NCI-H1436 treated with DMSO at 0.1 percent for 48 hours (cell line): Measurements from ENCODE around the gene CALB2.
"Not testable (repeated sequence)": the region's sequence is repeated elsewhere in the genome, so short reads cannot be mapped to it uniquely, and the experiment has no call there.

Experiments used
- DNase-seq: peaks from one replicate; lab custom pipeline; 2025; lab: John Stamatoyannopoulos, UW

Gene CALB2

GRCh38 chr16:71358464-71358998 lies at the start of gene CALB2:
CALB2 (plus strand) TSS chr16:71358723; CDS start chr16:71358793, 70 bp downstream.
- DNase-seq = no peak

GRCh38 chr16:71311553-71312158 lies 46.9 kb upstream of the CALB2 start:
- no peak for DNase-seq

- DNase-seq = not testable (repeated sequence)
Measured at GRCh38 chr16:71313591-71313990, 44.9 kb upstream of the CALB2 start.

GRCh38 chr16:71315269-71315668 lies 43.3 kb upstream of the CALB2 start:
- DNase-seq = no peak

- no peak for DNase-seq
Measured at GRCh38 chr16:71319999-71320398, 38.5 kb upstream of the CALB2 start.

GRCh38 chr16:71327720-71328119 lies 30.8 kb upstream of the CALB2 start:
- no peak for DNase-seq

GRCh38 chr16:71328151-71328550 lies 30.4 kb upstream of the CALB2 start:
- DNase-seq = no peak

GRCh38 chr16:71337631-71338030 lies 20.9 kb upstream of the CALB2 start:
- DNase-seq = no peak

GRCh38 chr16:71338193-71338592 lies 20.3 kb upstream of the CALB2 start:
- DNase-seq = no peak

- DNase-seq = no peak
Measured at GRCh38 chr16:71338632-71339031, 19.9 kb upstream of the CALB2 start.

- no peak for DNase-seq
Measured at GRCh38 chr16:71339236-71340171, 19.0 kb upstream of the CALB2 start.

GRCh38 chr16:71340406-71340805 lies 18.1 kb upstream of the CALB2 start:
- DNase-seq = no peak

- DNase-seq = no peak
Measured at GRCh38 chr16:71341881-71342280, 16.6 kb upstream of the CALB2 start.

GRCh38 chr16:71343078-71343477 lies 15.4 kb upstream of the CALB2 start:
- no peak for DNase-seq

- no peak for DNase-seq
Measured at GRCh38 chr16:71344315-71344905, 14.1 kb upstream of the CALB2 start.

- no peak for DNase-seq
Measured at GRCh38 chr16:71345031-71345430, 13.5 kb upstream of the CALB2 start.

GRCh38 chr16:71347146-71347545 lies 11.4 kb upstream of the CALB2 start:
- DNase-seq = no peak

GRCh38 chr16:71348262-71349085 lies 10.0 kb upstream of the CALB2 start:
- DNase-seq = no peak

- DNase-seq = no peak
Measured at GRCh38 chr16:71350821-71351557, 7.5 kb upstream of the CALB2 start.

- DNase-seq = no peak
Measured at GRCh38 chr16:71351558-71351901, 7.0 kb upstream of the CALB2 start.

- DNase-seq = no peak
Measured at GRCh38 chr16:71352466-71352865, 6.1 kb upstream of the CALB2 start.
